Spleen (tissue), 11 donors: Measurements from ENCODE around the gene SKP1. TPM values are rescaled to one million over a fixed set of nuclear protein-coding genes. Genes with fewer than 3 reads are reported as not detected.

Experiments
- DNase-seq: peaks from one replicate; pipeline ENCODE4 v3.0.0-alpha.2; 2020
- H3K27ac ChIP-seq, 8 donors: fragments of 200-600 bp; sonication (generic) in 7 of 8; 1 replicate in 4 of 8; 2 replicates in 4 of 8; pipeline versions ENCODE4 v1.5.0 to v1.8.0; 2016 to 2021; ENCODE audit warnings: inconsistent platforms in 4 of 8, mild to moderate bottlenecking in 4 of 8, moderate library complexity in 1 of 8
- H3K27me3 ChIP-seq, 7 donors: fragments of 200-600 bp; sonication (generic) in 6 of 7; replicated peaks in 1 of 7; 1 replicate in 4 of 7; 2 replicates in 3 of 7; pipeline versions ENCODE4 v1.5.0 to v1.8.0; 2016 to 2021; ENCODE audit warnings: inconsistent platforms in 3 of 7, mild to moderate bottlenecking in 1 of 7
- H3K36me3 ChIP-seq, 6 donors: fragments of 200-600 bp; sonication (generic) in 5 of 6; 1 replicate in 4 of 6; 2 replicates in 2 of 6; pipeline versions ENCODE4 v1.5.0 to v1.8.0; 2016 to 2021; ENCODE audit warnings: inconsistent platforms in 2 of 6
- H3K4me1 ChIP-seq, 6 donors: fragments of 200-600 bp; sonication (generic) in 5 of 6; 1 replicate in 3 of 6; 2 replicates in 3 of 6; pipeline versions ENCODE4 v1.5.0 to v1.8.0; 2016 to 2021; ENCODE audit warnings: inconsistent platforms in 3 of 6
- H3K4me3 ChIP-seq, 8 donors: fragments of 200-600 bp; sonication (generic) in 7 of 8; 1 replicate in 4 of 8; 2 replicates in 4 of 8; pipeline versions ENCODE4 v1.5.0 to v1.8.0; 2016 to 2021; ENCODE audit warnings: inconsistent platforms in 4 of 8, mild to moderate bottlenecking in 4 of 8, moderate library complexity in 2 of 8
- H3K9me3 ChIP-seq, 8 donors: fragments of 200-600 bp; sonication (generic) in 7 of 8; 1 replicate in 4 of 8; 2 replicates in 4 of 8; pipeline versions ENCODE4 v1.5.0 to v1.8.0; 2016 to 2021; ENCODE audit warnings: inconsistent platforms in 4 of 8
- CTCF ChIP-seq, 11 experiments: fragments of 200-600 bp in 7 of 11; fragments of 450-650 bp in 4 of 11; sonication (generic) in 4 of 11; IDR thresholded peaks in 8 of 11; conservative IDR thresholded peaks in 3 of 11; 1 replicate in 7 of 11; 2 replicates in 4 of 11; pipeline versions ENCODE4 v1.4.0 to v1.8.0; 2016 to 2021; ENCODE audit warnings: antibody characterized with exemption in 11 of 11, inconsistent platforms in 4 of 11, mild to moderate bottlenecking in 1 of 11
- POLR2A ChIP-seq, 3 donors: fragments of 450-650 bp; IDR thresholded peaks; one replicate each; pipeline ENCODE4 v1.5.1; 2017; ENCODE audit warnings: antibody characterized with exemption in 3 of 3, mild to moderate bottlenecking in 1 of 3
- POLR2AphosphoS5 ChIP-seq, 3 donors: sonication (generic); formaldehyde crosslinking; IDR thresholded peaks; one replicate each; pipeline ENCODE4 v1.5.1; 2017; ENCODE audit warnings: antibody characterized with exemption in 3 of 3
- WGBS, 5 donors: extraction: QIAGEN DNeasy Blood & Tissue Kit in 3 of 5; methylation state at CpG; one replicate each; pipeline versions ENCODE4 v1.1.5 to v1.1.7; 2013 to 2018; 5-methylcytosine and 5-hydroxymethylcytosine counted together
- intact Hi-C: fragments of 100-400 bp; cut with DNase I; formaldehyde crosslinking; loops from one replicate; pipeline ENCODE4 v1.15.0; 2023; ENCODE audit warnings: low total_unique reads
- polyA plus RNA-seq, 3 donors: library from polyadenylated mRNA; stranded (reverse); fragments of 200-250 nt; gene quantifications; one replicate each; pipeline ENCODE4 v1.2.1, GENCODE V29; 2013
- total RNA-seq, 7 donors: library from RNA; depleted of rRNA in 3 of 7; stranded (reverse); fragments of >200 nt in 3 of 7; fragmentation: NEBNext Ultra II Directional in 4 of 7; extraction: Animal tissue kit (Norgen Biotek cat#: 25700) in 4 of 7; gene quantifications; one replicate each; pipeline versions ENCODE4 v1.1.0 to v1.2.1, GENCODE V29; 2016 to 2021
- donor health status: healthy with polysubstance abuse.
- donor health status: DM: no; HTN: no; CAD: no; lungs with moderate emphysema.
- donor health status: DM: no; HTN: no; CAD: no.
- donor health status: Bipolar disorder and iron deficiency.
- donor health status: healthy.
- donor health status: DM: no; HTN: no; CAD: no.
- donor health status: DM: yes; HTN: yes; CAD: no.

The SKP1 gene
- total and polyA plus RNA-seq, 10 donors, result 121 to 354 (median 202) TPM

- no peak overlapping the region for H3K4me3 ChIP-seq
- peaks cover 0 to 24% (median 10%) of the 10 kb centered on the region in 6 donors for H3K36me3 ChIP-seq
- no peak overlapping the region for H3K27ac ChIP-seq
- DNase-seq, result no peak
- no peak for TF ChIP-seq POLR2AphosphoS5 (IDR thresholded peaks at IDR 0.05)
- TF ChIP-seq CTCF (IDR thresholded peaks at IDR 0.05 in 8 of 11, conservative IDR thresholded peaks at IDR 0.05 in 3 of 11), result no peak
- no peak for TF ChIP-seq POLR2A (IDR thresholded peaks at IDR 0.05)
- 78 to 85% (median 82%) methylated on average over 14 of the region's 14 CpGs for WGBS, 5 donors
- peaks cover 0 to 9% (median 0%) of the 10 kb centered on the region in 8 donors for H3K9me3 ChIP-seq
- intact Hi-C loops, result loop anchor here (10.0 kb wide), 1 partner anchor 145 kb away; no protein-coding TSS in a partner anchor
- no peaks in the 10 kb centered on the region for H3K27me3 ChIP-seq
- peaks cover 3 to 96% (median 53%) of the 10 kb centered on the region in 6 donors for H3K4me1 ChIP-seq
Measured at GRCh38 chr5:134209477-134210245, 32.9 kb upstream of the SKP1 start.

GRCh38 chr5:134207696-134208095, 30.9 kb upstream of the SKP1 start:
- H3K4me3 ChIP-seq, result no peak overlapping the region
- DNase-seq, result no peak
- H3K9me3 ChIP-seq, result no peaks in the 10 kb centered on the region
- TF ChIP-seq CTCF (IDR thresholded peaks at IDR 0.05 in 8 of 11, conservative IDR thresholded peaks at IDR 0.05 in 3 of 11), result no peak
- intact Hi-C loops, result loop anchor here (10.0 kb wide), 1 partner anchor 147 kb away; no protein-coding TSS in a partner anchor
- H3K27me3 ChIP-seq, result no peaks in the 10 kb centered on the region
- no peak overlapping the region for H3K27ac ChIP-seq
- WGBS, 5 donors, result 49 to 81% (median 63%) methylated on average over 1 of the region's 1 CpG
- H3K36me3 ChIP-seq, result peaks cover 0 to 34% (median 24%) of the 10 kb centered on the region in 6 donors
- H3K4me1 ChIP-seq, result peaks cover 3 to 81% (median 46%) of the 10 kb centered on the region in 6 donors

- H3K27ac ChIP-seq, result no peak overlapping the region
- H3K27me3 ChIP-seq, result no peaks in the 10 kb centered on the region
- TF ChIP-seq POLR2A (IDR thresholded peaks at IDR 0.05), result no peak
- no peak for TF ChIP-seq POLR2AphosphoS5 (IDR thresholded peaks at IDR 0.05)
- TF ChIP-seq CTCF (IDR thresholded peaks at IDR 0.05 in 8 of 11, conservative IDR thresholded peaks at IDR 0.05 in 3 of 11), result no peak
- H3K4me3 ChIP-seq, result no peak overlapping the region
- H3K36me3 ChIP-seq, result peaks cover 0 to 44% (median 34%) of the 10 kb centered on the region in 6 donors
- no peak for DNase-seq
- WGBS, 5 donors, result 79 to 83% (median 81%) methylated on average over 7 of the region's 7 CpGs
- intact Hi-C loops, result loop anchor here (10.0 kb wide), 1 partner anchor 148 kb away; no protein-coding TSS in a partner anchor
- H3K4me1 ChIP-seq, result peaks cover 0 to 71% (median 41%) of the 10 kb centered on the region in 6 donors
- no peaks in the 10 kb centered on the region for H3K9me3 ChIP-seq
Measured at GRCh38 chr5:134206627-134207160, 29.9 kb upstream of the SKP1 start.

- H3K36me3 ChIP-seq, result peaks cover 0 to 65% (median 55%) of the 10 kb centered on the region in 6 donors
- no peak for DNase-seq
- 94 to 98% (median 96%) methylated on average over 4 of the region's 4 CpGs for WGBS, 5 donors
- H3K4me1 ChIP-seq, result peaks cover 0 to 50% (median 24%) of the 10 kb centered on the region in 6 donors
- no peaks in the 10 kb centered on the region for H3K27me3 ChIP-seq
- H3K27ac ChIP-seq, result no peak overlapping the region
- intact Hi-C loops, result loop anchor here (10.0 kb wide), 1 partner anchor 150 kb away; no protein-coding TSS in a partner anchor
- H3K9me3 ChIP-seq, result no peaks in the 10 kb centered on the region
- H3K4me3 ChIP-seq, result no peak overlapping the region
- TF ChIP-seq POLR2A (IDR thresholded peaks at IDR 0.05) (no peak), POLR2AphosphoS5 (IDR thresholded peaks at IDR 0.05) (no peak), CTCF (IDR thresholded peaks at IDR 0.05 in 8 of 11, conservative IDR thresholded peaks at IDR 0.05 in 3 of 11) (no peak)
Measured at GRCh38 chr5:134204575-134204974, 27.8 kb upstream of the SKP1 start.
